HG02973 (cell line): ENCODE measurements around the gene PRKAR1B.

Source experiments
- ATAC-seq: cut with Tn5 transposase; IDR thresholded peaks from one replicate; pipeline ENCODE4 v1.9.1; 2021; ENCODE audit warnings: moderate library complexity; ENCODE audit not compliant: unreplicated experiment

PRKAR1B gene

DNA sequence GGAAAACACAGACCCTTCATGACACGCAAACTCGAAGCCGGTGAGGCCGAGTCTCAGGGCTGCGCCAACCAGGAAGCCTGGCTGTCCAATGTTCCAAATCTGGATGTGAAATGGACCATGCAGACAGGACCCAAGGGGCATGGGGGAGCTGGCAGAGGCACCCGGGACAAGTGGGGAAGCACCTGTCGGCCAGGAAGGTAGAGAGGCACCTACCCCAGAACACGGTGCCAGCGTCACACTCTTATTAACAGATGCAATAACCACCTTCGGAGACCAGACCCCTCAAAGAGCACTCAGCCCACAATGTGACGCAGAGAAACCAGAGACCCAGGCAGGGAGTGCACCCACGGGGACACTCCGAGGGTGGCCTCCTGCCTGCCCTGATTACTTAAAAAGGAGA is 119.1 kb downstream of the PRKAR1B start:
- ATAC-seq, result no peak

DNA sequence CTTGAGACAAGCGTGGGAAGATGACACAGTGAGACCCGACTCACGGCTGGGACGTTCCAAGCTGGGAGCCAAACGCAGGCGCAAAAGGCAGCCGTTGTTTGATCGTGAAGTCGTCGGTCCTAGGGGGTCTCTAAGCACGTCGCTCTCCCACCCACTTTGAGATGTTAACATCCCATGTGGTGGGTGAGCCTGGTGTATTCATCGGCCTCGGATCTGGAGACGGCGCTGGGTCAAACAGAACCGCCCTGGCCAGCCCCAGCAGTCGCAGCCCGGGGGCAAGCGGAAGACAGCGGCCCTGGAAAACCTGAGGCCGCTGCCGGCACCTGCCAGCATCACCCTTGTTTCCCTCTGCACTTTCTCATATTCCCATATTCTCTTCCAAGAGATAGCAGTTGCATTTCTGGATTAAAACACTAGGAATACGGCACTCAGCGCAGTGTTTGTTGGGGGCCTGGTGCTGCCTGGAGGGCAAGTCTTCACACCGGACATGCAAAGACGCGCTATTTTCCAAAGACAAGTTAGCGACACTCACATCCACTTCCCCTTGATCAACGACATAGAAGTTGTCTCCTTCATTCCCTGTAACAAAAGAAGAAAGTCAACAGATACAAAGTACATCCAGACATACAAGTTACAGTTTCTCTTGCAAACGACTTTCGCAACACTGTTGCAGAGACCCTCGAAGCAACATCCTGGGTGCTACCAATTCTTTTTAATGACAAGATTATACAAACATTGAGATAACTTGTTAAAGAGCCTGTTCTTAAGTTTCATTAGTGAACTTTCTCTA is 121.2 kb downstream of the PRKAR1B start:
- ATAC-seq, result no peak

DNA sequence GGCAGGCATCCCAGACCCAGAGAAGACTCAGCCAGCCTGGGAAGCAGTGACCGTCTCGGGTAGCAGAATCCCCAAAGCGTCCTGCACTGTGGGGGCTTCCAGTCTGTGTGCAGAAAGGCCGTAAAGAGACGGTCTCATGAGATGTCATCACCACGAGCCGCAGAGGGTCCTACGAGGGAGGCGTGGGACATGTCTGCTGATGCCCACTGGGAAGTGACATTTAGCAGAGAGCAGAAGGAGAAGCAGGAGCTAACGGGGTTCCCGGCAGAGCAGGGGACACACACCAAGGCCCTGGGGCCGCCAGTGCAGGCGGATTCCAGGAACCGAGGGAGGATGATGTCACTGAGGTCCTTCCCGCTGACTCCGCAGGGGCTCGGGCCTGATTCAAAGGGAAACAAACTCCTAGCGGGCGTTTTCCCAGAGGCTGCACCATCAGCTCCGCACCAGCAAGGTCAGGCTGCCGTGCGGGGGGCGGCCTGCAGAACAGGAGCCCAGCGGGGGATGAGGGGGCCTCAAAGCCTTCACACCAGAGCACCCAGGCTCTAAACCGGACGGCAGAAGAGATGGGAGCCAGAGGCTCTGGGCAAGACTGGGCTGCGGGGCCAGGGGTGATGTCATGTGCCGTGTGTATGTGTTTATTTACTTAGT is 122.1 kb downstream of the PRKAR1B start:
- no peak for ATAC-seq

GRCh38 chr7:604001-604883 is 122.8 kb downstream of the PRKAR1B start:
- peak; percentile 60 for ATAC-seq

GRCh38 chr7:603152-603951 is 123.7 kb downstream of the PRKAR1B start:
- ATAC-seq, result no peak

DNA sequence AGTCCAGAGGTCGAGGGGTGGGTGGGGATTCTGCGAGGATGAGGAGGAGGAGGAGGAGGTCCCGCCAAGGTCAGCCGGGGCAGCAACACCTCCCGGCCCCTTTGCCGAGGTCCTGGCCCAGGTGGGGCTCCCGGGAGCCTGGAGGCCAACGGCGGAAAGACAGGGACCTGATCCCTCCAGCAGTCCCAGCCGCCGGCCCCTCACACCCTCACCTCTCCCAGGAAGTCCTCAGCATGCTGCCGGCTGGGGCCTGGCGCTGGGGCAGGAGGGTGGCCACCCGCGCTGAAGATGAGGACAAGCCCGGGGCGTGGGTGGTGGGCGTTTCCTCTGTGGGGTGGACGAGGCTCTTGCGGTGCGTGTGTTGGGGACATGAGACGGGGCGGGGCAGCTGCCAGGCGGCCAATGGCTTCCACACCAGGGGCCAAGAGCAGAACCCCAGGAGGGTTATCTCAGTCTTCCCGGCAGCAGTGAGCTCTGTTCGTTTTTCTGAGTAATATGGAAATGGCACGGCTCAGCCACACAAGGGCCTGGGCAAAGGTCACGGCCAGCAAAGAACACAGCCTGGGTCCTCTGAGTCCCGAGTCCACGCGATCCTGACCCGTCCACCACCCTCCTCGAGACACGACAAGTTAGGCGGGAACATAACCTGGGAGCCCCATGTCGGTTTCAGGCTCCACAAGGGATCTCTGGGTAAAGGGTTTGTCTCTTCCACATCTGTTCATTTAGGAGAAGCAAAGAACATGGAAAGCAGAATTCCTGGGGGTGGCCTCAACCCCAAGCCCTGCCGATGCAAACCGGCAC is 124.5 kb downstream of the PRKAR1B start:
- ATAC-seq, result no peak

DNA sequence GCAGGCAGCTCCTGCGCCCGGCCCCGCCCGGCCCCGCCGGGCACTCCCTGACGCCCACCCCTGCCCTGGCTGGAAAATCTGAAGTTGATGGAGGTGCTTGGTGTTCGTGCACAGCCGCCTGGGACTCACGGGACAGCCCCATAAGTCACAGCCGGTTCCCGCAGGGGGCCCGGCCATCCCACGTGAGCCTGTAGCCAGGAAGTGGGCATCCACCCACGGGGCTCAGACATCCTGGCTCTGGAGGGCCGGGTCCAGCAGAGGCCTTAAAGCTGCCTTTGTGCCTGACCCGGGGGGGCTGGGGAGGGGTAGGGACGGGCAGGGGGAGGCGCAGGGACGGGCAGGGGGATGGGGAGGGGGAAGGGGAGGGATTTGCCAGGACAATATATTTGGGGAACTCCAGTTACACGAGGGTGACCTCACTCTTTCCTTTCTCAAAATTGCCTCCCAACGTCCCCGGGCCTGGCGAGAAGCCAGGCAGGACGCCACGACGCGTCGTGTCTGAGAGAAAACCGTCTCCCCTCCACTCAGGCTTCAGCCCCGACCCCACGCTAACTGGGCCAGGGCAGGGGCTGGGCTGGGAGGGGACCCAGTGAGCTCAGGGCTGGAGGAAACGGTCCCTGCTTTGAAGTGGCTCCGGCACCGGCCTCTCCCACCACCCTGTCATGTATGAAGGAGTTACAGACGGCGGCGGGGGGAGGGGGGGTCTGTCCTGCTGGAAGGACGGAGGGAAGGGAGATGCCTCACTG is 125.3 kb downstream of the PRKAR1B start:
- ATAC-seq, result peak; percentile 40

DNA sequence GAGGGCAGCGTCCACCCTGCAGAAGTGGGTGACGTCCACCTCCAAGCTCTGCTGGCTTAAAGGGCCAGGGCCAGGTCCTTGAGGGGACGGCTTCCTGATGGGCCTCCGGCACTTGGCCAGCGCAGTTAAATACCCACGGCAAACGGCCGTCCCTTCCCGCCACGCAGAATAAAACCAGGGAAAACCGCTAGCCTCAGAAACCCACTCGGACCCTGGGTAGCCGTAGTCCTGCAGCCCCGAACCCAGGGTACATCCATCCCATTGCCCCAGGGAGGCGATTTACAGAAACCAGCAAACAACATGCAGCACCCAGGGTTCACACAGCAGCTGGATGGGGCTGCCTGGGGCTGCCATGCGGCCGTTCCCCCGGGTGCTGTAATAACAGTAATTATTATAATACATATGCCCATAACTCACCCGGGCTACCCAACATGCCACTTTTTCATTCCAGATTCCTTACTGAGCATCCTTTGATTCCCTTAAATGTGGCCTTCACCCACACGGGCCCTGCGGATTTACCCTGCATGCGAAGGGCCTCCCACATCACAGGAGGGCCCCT is 126.0 kb downstream of the PRKAR1B start:
- ATAC-seq, result no peak

DNA sequence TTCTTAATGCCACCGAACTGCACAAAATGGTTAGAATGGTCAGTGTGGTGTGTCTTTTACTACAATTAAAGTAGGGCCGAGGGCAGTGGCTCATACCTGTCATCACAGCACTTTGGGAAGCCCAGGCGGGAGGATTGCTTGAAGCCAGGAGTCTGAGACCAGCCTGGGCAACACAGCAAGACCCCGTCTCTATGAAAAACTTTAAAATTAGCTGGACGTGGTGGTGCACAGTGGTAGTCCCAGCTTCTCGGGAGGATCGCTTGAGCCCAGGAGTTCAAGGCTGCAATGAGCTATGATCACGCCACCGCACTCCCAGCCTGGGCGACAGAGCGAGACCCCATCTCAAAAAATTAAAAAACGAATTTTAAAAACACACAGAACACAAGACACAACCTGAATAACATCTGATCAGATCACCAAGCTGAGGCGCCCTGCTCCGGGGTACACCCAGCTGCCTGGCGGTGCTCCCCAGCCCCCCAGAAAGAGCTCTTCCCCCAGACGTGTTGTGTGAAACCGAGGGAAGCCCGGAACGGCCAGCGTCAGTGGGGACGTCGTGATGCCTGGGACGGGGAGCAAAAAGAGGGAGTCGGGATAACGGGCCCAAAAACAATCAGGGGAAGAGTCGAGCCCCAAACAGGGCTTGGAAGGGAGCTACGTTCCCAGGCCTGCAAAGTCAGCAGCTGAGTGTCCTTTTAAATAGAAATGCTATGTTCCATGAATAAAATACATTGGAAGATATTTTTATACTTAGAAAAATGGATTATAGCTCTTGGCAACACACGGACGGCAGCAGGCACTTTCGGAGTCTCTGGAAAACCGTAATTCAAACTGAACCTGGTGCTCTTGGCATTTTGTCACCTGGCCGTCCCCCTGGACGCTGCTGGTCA is 126.7 kb downstream of the PRKAR1B start:
- no peak for ATAC-seq

DNA sequence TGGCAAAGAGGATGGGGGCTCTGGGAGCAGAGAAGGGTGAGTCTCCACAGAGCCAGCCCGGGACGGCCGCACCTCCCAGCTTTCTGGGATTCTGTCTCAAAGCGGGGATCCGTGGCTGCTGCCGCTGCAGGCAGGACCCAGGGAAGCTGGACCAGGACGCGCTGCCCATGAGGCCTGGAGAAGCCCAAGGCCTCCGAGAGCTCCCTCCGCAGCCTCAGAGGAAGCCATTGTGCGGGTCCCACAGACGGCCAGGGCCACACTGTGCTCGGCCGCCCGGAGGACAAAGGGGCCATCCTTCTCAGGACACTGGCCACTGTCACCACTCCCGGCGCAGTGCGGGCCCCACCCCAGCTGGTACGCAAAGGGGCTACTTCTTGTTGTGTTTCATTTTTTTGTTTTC is 128.2 kb downstream of the PRKAR1B start:
- no peak for ATAC-seq

DNA sequence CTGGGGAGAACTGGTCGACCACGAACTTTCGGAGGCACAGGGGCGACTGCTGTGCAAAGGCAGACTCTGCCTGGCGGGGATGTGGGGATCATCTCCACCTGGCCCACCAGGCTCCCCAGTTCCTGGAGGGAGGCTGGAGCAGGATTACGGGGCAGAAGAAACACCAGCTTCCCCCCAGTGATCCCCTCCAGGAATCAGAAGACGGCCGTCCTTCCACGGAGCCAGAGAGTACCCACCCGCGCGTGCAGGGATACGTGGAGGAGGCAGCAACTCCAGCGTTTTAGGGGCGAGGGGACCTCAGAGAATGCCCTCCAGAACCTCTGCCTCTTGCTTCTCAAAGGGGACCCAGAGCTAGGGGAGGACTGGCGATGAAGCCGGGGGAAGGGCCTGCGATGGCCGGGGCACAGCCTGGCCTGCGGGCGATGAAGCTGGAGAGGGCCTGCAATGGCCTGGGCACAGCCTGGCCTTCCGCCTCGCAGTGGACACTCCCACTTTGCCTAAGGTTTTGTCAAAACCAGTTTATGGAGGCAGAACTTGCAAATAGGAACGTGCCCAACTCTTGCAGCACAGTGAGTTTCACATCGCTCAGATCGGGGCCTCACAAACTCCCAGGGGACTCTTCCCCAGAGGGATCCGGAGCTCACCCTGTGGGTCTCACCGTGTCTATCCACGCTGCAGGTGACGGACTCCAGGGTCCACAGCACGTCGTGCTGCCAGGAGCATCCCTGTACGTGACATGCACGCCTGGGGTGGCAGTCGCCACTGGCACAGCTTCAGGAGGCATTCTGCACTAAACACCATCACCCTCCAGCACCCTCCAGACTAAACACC is 129.5 kb downstream of the PRKAR1B start:
- no peak for ATAC-seq

GRCh38 chr7:596819-597182 is 130.3 kb downstream of the PRKAR1B start:
- no peak for ATAC-seq

- ATAC-seq, result no peak
Measured at GRCh38 chr7:596071-596818, 130.8 kb downstream of the PRKAR1B start.

DNA sequence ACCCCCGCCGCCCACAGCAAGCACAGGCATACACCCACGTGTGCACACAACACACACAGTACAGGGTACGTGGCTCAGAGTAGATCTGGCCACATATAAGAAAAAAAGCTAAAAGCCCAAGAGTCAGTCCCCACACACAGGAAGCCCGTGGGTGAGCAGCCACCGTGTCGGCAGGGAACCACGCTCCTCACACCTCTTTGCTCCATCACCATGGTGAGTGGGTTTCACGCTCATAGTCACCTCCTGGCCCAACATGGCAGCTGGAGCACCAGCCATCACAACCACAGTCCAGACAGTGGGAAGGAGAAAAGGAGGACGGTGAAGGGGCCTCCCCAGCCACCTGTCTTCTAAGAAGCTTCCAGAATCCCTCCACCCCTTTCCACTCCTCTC is 131.5 kb downstream of the PRKAR1B start:
- no peak for ATAC-seq

GRCh38 chr7:594920-595620 is 132.0 kb downstream of the PRKAR1B start:
- no peak for ATAC-seq
